Lung microvascular endothelial cell (primary cell): ENCODE results near the gene OR51L1. TPM values are rescaled to one million over a fixed set of nuclear protein-coding genes. Genes with fewer than 3 reads are reported as not detected.

Source experiments
- DNase-seq, 2 donors: peaks; one replicate each; pipeline versions ENCODE4 v3.0.0 to v3.0.0-alpha.2; 2010; ENCODE audit warnings: low read depth in 2 of 2
- total RNA-seq: library from RNA; depleted of rRNA; stranded (reverse); fragments of >200 nt; gene quantifications from 2 replicates; pipeline ENCODE4 v1.2.1, GENCODE V29; 2014

OR51L1 gene
- total RNA-seq, 1 donor from 2014 or later, result not detected

- no peak for DNase-seq
Measured at GRCh38 chr11:5046754-5047330, 52.2 kb downstream of the OR51L1 start.

Other genes starting within 250 kb of the OR51L1 start
- not detected in 2 replicates for gene OR51F1, start 224.9 kb upstream of the OR51L1 start, total RNA-seq
- not detected in 2 replicates for gene OR52R1, start 190.5 kb upstream of the OR51L1 start, total RNA-seq
- not detected in 2 replicates for gene OR51F2, start 173.5 kb upstream of the OR51L1 start, total RNA-seq
- not detected in 2 replicates for gene OR51S1, start 145.6 kb upstream of the OR51L1 start, total RNA-seq
- gene OR51T1, start 113.0 kb upstream of the OR51L1 start, total RNA-seq, result not detected in 2 replicates
- not detected in 2 replicates for gene OR51A7, start 91.1 kb upstream of the OR51L1 start, total RNA-seq
- not detected in 2 replicates for gene OR51G2, start 75.5 kb upstream of the OR51L1 start, total RNA-seq
- not detected in 2 replicates for gene OR51G1, start 70.5 kb upstream of the OR51L1 start, total RNA-seq
- gene OR51A4, start 47.2 kb upstream of the OR51L1 start, total RNA-seq, result not detected in 2 replicates
- not detected in 2 replicates for gene OR51A2, start 39.1 kb upstream of the OR51L1 start, total RNA-seq
- not detected in 2 replicates for gene OR52J3, start 51.7 kb downstream of the OR51L1 start, total RNA-seq
- not detected in 2 replicates for gene OR52E2, start 64.8 kb downstream of the OR51L1 start, total RNA-seq
- gene OR52E1, start 74.7 kb downstream of the OR51L1 start, total RNA-seq, result not detected in 2 replicates
- gene OR52A5, start 143.5 kb downstream of the OR51L1 start, total RNA-seq, result not detected in 2 replicates
- gene OR52A1, start 159.9 kb downstream of the OR51L1 start, total RNA-seq, result not detected in 2 replicates
- gene OR51V1, start 205.8 kb downstream of the OR51L1 start, total RNA-seq, result not detected in 2 replicates
- gene HBB, start 232.2 kb downstream of the OR51L1 start, total RNA-seq, result not detected in 2 replicates
- gene HBD, start 239.6 kb downstream of the OR51L1 start, total RNA-seq, result not detected in 2 replicates